ENCODE results near the gene DHCR24. TPM values are rescaled to one million over a fixed set of nuclear protein-coding genes. Genes with fewer than 3 reads are reported as not detected.
A peak's percentile ranks its signal among the peaks of the same experiment; 100 is the strongest.
"Not testable (repeated sequence)": the region's sequence is repeated elsewhere in the genome, so short reads cannot be mapped to it uniquely, and the experiment has no call there.

Gene DHCR24
- total RNA-seq, 1 donor from 2014 or later: 12.8 TPM

DNA sequence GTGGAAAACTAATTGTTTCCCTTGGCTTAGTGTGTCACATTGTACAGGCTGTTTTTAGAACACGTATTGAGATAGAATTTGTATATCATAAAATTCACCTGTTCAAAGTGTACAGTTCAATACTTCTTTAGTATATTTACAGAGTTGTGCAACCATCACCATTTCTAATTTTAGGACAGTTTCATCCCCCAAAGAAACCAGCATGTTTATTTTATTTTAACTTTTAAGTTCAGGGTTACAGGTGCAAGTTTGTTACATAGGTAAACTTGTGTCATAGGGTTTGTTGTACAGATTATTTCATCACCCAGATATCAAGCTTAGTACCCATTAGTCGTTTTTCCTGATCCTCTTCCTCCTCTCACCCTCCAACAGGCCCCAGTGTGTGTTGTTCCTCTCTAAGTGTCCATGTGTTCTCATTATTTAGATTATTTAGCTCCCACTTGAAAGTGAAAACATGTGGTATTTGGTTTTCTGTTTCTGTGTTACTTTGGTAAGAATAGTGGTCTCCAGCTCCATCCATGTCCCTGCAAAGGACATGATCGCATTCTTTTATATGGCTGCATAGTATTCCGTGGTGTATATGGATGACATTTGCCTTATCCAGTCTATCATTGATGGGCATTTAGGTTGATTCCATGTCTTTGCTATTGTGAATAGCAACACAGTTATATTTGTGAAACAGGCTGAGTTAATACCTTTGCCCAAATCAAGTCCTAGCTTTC is 35.2 kb upstream of the DHCR24 start:
- intact Hi-C loops (cut with micrococcal nuclease): no loop called here
- H3K27me3 ChIP-seq (ENCODE audit: low read depth): no peaks in the 10 kb centered on the region
- DNase-seq: no peak
- TF ChIP-seq, protein P1, sequence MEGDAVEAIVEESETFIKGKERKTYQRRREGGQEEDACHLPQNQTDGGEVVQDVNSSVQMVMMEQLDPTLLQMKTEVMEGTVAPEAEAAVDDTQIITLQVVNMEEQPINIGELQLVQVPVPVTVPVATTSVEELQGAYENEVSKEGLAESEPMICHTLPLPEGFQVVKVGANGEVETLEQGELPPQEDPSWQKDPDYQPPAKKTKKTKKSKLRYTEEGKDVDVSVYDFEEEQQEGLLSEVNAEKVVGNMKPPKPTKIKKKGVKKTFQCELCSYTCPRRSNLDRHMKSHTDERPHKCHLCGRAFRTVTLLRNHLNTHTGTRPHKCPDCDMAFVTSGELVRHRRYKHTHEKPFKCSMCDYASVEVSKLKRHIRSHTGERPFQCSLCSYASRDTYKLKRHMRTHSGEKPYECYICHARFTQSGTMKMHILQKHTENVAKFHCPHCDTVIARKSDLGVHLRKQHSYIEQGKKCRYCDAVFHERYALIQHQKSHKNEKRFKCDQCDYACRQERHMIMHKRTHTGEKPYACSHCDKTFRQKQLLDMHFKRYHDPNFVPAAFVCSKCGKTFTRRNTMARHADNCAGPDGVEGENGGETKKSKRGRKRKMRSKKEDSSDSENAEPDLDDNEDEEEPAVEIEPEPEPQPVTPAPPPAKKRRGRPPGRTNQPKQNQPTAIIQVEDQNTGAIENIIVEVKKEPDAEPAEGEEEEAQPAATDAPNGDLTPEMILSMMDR (IDR thresholded peaks at IDR 0.05; ENCODE audit: borderline replicate concordance): no peak
- H3K27ac ChIP-seq (replicated peaks): peak overlapping the region; percentile 85
- H3K9me3 ChIP-seq (replicated peaks): no peaks in the 10 kb centered on the region
- peaks cover 38% of the 10 kb centered on the region for H3K4me1 ChIP-seq
- H3K4me3 ChIP-seq: no peak overlapping the region
- H3K36me3 ChIP-seq: no peaks in the 10 kb centered on the region

DNA sequence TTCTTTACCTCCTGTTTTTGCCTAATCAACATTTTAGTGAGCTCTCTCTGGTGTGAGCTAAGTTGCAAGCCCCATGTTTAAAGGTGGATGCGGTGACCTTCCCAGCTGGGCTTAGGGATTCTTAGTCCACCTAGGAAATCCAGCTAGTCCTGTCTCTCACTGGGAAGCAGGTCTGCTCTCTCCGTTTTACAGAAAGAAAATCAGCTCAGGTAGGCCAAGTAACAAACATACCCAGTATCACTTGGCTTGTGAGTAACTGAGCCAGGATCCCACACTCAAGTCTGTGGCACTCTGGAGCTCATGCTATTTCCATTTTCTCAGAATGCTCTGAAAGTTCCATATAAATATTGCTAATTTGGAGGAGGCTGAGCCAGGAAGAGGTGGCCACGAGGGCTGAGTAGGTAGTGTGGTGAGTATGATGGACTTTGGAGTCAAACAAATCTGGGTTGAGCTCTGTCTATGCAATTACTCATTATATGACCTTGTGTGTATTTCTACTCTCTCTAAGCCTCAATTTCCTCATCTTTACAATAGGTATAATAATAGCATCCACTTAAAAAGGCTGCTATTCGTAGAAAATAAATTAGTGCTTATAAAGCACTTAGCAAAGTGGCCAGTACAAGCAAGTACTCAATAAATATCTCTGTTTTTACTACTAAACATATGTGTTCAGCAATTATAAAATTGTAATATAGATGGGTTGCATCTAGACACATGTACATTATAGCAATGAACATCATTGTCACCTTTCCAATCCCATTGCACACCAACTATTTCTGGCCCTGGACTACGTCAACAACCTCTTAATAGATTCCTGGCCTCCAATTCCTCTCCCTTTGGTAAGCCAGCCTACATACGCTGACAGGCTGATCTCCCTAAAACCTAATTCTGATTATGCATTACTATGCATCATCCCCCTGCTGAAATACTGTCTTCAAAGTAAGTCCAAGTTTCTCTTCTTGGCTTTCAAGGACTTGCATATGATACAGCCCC is 32.7 kb upstream of the DHCR24 start:
- intact Hi-C loops (cut with micrococcal nuclease): no loop called here
- no peak for DNase-seq
- Histone ChIP-seq H3K27ac (replicated peaks) (peak overlapping the region; percentile 85), H3K4me3 (no peak overlapping the region), H3K27me3 (ENCODE audit: low read depth) (no peaks in the 10 kb centered on the region), H3K9me3 (replicated peaks) (no peaks in the 10 kb centered on the region), H3K36me3 (no peaks in the 10 kb centered on the region), H3K4me1 (peaks cover 24% of the 10 kb centered on the region)
- TF ChIP-seq, protein P1 (IDR thresholded peaks at IDR 0.05; ENCODE audit: borderline replicate concordance): no peak

DNA sequence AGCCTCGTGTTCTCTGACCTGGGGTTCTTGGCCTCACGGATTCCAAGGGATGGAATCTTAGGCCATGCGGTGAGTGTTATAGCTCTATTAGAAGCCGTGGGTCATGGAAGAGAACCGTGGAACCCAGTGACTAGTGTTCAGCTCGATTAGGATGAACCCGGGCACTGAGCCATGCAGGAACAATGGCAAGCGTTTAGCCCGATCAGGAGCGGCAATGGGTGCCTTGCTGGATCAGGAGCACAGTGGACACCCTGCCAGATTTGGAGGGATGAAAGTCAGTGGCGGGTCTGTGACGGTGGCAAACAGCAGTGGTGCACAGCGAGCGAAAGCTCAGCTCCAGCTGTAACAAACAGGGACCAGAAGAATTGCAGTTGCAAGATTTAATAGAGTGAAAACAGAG is 24.1 kb upstream of the DHCR24 start:
- DNase-seq; H3K27ac ChIP-seq (replicated peaks); H3K4me1 ChIP-seq; H3K27me3 ChIP-seq (ENCODE audit: low read depth); H3K36me3 ChIP-seq; H3K9me3 ChIP-seq (replicated peaks); H3K4me3 ChIP-seq; intact Hi-C loops (cut with micrococcal nuclease): not testable (repeated sequence)

DNA sequence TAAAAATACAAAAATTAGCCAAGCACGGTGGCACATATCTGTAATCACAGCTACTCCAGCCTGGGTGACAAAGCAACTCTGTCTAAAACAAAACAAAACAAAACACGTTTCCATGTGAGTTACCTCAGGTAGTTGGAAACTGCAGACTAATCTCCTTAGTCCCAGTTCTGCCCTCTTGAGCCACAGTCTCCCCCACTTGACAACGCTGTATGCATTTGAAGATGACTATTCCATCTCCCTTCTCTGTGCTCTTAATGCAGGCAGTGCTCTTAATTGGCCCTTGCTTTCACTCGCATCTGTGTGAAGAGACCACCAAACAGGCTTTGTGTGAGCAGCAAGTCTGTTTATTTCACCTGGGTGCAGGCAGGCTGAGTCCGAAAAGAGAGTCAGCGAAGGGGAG is 19.6 kb upstream of the DHCR24 start:
- peaks cover 7% of the 10 kb centered on the region for H3K4me1 ChIP-seq
- H3K9me3 ChIP-seq (replicated peaks): no peaks in the 10 kb centered on the region
- TF ChIP-seq, protein P1 (IDR thresholded peaks at IDR 0.05; ENCODE audit: borderline replicate concordance): no peak
- H3K27ac ChIP-seq (replicated peaks): no peak overlapping the region
- no peaks in the 10 kb centered on the region for H3K27me3 ChIP-seq (ENCODE audit: low read depth)
- intact Hi-C loops (cut with micrococcal nuclease): no loop called here
- no peaks in the 10 kb centered on the region for H3K36me3 ChIP-seq
- H3K4me3 ChIP-seq: no peak overlapping the region
- DNase-seq: no peak

DNA sequence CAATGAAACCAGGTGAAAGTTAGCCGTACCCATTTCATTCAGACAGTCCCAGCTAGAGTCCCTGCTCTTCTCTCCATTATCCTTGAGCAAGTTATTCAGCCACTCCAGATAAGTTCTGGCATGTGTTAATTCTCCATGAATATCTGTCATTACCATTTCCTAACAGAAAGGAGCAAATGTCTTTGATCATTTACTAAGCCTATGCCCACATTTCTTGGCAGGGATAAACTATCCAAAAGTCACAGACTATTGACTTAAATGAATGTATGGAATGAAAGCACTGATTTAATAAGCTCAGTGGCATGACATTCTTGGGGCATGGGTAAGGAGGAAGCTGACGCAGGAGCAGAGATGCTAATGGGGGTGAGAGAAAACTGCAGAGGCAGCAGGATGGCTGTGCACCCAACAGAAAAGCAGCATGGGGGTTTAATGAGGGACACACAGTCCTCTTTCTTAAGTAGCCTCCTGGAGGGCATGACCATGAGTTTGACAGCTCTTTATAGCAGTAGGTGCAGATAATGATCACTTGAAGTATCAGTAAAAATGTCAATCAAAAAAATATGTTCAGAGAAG is 17.6 kb upstream of the DHCR24 start:
- Histone ChIP-seq H3K4me3 (no peak overlapping the region), H3K27ac (replicated peaks) (no peak overlapping the region), H3K36me3 (no peaks in the 10 kb centered on the region), H3K4me1 (peaks cover 7% of the 10 kb centered on the region), H3K27me3 (ENCODE audit: low read depth) (no peaks in the 10 kb centered on the region), H3K9me3 (replicated peaks) (no peaks in the 10 kb centered on the region)
- DNase-seq: no peak
- TF ChIP-seq, protein P1 (IDR thresholded peaks at IDR 0.05; ENCODE audit: borderline replicate concordance): no peak
- intact Hi-C loops (cut with micrococcal nuclease): no loop called here
